Measurements from ENCODE around the gene CLDN3. TPM values are rescaled to one million over a fixed set of nuclear protein-coding genes. Genes with fewer than 3 reads are reported as not detected.
"Not testable (repeated sequence)": the region's sequence is repeated elsewhere in the genome, so short reads cannot be mapped to it uniquely, and the experiment has no call there.

The CLDN3 gene
- polyA plus RNA-seq, 1 donor from 2014 or later, result not detected

DNA sequence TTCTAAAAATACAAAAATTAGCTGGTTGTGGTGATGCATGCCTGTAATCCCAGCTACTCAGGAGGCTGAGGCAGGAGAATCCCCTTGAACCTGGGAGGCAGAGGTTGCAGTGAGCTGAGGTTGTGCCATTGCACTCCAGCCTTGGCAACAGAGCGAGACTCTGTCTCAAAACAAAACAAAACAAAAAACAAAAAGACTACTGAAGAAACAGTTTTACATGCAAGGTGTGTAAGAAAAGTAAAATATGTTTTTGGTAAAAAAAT, 17.6 kb upstream of the CLDN3 start:
- H3K4me3 Mint-ChIP-seq, H3K4me1 Mint-ChIP-seq, H3K27me3 Mint-ChIP-seq, H3K9me3 Mint-ChIP-seq, H3K27ac Mint-ChIP-seq, H3K36me3 Mint-ChIP-seq: not testable (repeated sequence)

DNA sequence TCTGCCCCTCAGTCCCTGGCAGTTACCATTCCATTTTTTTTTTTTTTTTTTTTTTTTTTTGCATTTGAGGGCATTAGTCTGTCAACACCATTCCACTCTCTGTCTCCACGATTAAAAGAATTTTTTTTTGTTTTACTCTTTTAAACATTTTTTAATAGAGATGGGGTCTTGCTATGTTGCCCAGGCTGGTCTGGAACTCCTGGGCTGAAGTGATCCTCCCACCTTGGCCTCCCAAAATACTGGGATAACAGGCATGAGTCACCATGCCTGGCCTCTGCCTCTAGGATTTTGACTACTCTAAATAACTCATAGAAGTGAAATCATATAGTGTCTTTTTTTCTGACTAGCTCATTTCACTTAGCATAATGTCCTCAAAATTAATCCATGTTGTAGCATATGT, 16.5 kb upstream of the CLDN3 start:
- peaks cover 0 to 10% (median 0%) of the 10 kb centered on the region in 3 donors for H3K9me3 Mint-ChIP-seq
- no peak overlapping the region for H3K27ac Mint-ChIP-seq
- H3K4me3 Mint-ChIP-seq, result no peak overlapping the region
- H3K36me3 Mint-ChIP-seq, result peaks cover 2% of the 10 kb centered on the region
- H3K27me3 Mint-ChIP-seq, result no peaks in the 10 kb centered on the region
- no peaks in the 10 kb centered on the region for H3K4me1 Mint-ChIP-seq

DNA sequence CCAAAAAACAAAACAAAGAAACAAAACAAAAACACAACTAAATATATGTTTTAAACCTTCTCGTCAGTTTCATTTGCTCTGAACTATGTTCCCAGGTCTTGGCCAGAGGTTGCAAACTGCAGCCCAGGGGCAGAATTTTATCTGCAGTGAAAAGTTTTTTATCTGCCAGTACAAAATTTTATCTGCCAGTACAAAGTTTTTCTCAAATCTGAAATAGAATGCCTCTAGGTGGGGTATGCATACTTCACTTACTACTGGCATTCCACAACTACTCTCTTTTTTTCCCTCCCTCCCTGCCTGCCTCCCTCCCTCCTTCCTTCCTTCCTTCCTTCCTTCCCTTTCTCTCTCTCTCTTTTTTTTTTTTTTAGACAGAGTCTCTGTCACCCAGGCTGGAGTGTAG, 9.4 kb upstream of the CLDN3 start:
- Mint-ChIP-seq H3K36me3 (peaks cover 2% of the 10 kb centered on the region), H3K27me3 (peaks cover 1% of the 10 kb centered on the region), H3K9me3 (peaks cover 3 to 8% (median 4%) of the 10 kb centered on the region in 3 donors), H3K4me1 (no peaks in the 10 kb centered on the region), H3K27ac (no peak overlapping the region), H3K4me3 (no peak overlapping the region)

DNA sequence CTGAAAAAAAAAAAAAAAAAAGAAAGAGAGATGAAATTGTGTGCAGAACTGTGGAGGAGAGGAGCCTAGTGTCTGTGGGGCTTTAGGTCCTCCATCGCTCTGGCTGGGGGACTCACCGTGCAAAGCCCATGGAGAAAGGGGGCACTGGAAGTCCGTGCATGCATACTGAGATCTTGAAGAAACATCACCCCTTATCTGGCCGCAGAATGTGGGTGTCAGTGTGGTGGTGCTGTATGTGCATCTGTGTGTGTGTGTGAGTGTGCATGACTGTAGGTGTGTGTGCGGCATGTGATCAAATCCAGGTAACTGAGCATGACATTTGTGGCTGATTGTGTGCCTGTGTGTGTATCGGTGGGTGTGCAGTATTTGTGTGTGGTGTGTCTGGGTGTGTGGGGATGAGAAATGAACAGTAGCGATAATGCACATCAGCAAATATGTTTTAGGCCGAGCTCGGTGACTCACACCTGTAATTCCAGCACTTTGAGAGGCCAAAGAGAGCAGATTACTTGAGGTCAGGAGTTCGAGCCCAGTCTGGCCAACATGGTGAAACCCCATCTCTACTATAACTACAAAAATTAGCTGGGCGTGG, 8.8 kb upstream of the CLDN3 start:
- H3K9me3 Mint-ChIP-seq, result peaks cover 3 to 8% (median 4%) of the 10 kb centered on the region in 3 donors
- H3K27me3 Mint-ChIP-seq, result peaks cover 3% of the 10 kb centered on the region
- no peak overlapping the region for H3K27ac Mint-ChIP-seq
- H3K4me3 Mint-ChIP-seq, result no peak overlapping the region
- no peaks in the 10 kb centered on the region for H3K4me1 Mint-ChIP-seq
- peaks cover 2% of the 10 kb centered on the region for H3K36me3 Mint-ChIP-seq

DNA sequence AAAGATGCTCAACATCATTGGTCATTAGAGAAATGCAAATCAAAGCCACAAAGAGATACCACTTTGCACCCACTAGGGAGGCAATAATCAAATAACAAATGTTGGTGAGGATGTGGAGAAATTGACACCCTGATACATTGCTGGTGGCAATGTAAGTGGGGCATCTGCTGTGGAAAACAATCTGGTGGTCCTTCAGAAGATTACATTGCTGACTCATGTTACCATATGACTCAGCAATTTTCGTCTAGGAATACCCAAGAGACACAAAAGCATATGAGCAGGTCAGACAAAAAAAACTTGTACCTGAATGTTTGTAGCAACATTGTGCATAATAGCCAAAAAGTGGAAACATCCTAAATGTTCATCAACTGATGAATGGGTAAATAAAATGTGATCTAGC, 4.9 kb upstream of the CLDN3 start:
- H3K36me3 Mint-ChIP-seq, result no peaks in the 10 kb centered on the region
- peaks cover 14% of the 10 kb centered on the region for H3K27me3 Mint-ChIP-seq
- H3K4me1 Mint-ChIP-seq, result peaks cover 0 to 2% (median 0%) of the 10 kb centered on the region in 3 donors
- H3K27ac Mint-ChIP-seq, result no peak overlapping the region
- peaks cover 0 to 3% (median 0%) of the 10 kb centered on the region in 3 donors for H3K9me3 Mint-ChIP-seq
- no peak overlapping the region for H3K4me3 Mint-ChIP-seq

DNA sequence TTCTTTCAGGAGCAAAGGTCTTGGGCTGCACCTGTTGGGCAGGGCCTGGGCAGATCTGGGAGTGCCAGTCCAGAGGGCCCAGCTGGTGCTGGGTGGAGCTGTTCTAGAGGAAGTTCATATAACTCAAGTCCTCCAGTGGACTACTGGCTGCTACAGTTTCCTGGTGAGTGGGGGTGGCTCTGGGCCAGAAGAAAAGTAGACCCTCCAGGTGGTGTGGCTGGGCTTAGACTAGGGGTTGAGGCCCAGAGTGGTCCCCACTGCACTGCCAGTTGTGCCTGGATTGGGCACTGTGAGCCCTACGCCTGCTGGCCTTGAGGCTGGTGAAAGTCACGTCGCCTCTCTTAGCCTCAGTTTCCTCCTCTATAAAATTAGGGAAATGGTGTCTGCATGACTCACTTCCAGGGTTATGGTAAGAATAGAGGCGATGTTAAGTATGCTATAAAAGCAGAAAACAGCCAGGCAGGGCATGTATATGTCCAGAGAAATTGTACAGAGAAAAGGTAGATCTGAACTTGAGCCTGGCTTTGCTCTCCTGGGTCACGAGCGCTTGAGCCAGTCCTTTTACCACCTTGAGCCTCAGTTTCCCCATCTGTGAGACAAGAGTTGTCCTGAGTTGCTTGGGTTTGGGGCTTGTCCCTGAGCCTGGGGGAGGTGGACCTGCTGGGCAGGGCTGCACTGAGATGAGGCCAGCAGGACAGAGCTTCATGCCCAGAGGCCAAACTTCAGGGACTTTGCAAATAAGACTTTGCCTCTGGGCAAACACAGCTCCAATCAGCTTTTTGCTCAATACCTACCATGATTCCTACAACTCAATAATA, 3.8 kb upstream of the CLDN3 start:
- no peaks in the 10 kb centered on the region for H3K36me3 Mint-ChIP-seq
- H3K27ac Mint-ChIP-seq, result no peak overlapping the region
- peaks cover 0 to 2% (median 0%) of the 10 kb centered on the region in 3 donors for H3K4me1 Mint-ChIP-seq
- H3K4me3 Mint-ChIP-seq, result peak overlapping the region in 1 of 4 donors; percentile 39
- peaks cover 0 to 3% (median 0%) of the 10 kb centered on the region in 3 donors for H3K9me3 Mint-ChIP-seq
- peaks cover 15% of the 10 kb centered on the region for H3K27me3 Mint-ChIP-seq

DNA sequence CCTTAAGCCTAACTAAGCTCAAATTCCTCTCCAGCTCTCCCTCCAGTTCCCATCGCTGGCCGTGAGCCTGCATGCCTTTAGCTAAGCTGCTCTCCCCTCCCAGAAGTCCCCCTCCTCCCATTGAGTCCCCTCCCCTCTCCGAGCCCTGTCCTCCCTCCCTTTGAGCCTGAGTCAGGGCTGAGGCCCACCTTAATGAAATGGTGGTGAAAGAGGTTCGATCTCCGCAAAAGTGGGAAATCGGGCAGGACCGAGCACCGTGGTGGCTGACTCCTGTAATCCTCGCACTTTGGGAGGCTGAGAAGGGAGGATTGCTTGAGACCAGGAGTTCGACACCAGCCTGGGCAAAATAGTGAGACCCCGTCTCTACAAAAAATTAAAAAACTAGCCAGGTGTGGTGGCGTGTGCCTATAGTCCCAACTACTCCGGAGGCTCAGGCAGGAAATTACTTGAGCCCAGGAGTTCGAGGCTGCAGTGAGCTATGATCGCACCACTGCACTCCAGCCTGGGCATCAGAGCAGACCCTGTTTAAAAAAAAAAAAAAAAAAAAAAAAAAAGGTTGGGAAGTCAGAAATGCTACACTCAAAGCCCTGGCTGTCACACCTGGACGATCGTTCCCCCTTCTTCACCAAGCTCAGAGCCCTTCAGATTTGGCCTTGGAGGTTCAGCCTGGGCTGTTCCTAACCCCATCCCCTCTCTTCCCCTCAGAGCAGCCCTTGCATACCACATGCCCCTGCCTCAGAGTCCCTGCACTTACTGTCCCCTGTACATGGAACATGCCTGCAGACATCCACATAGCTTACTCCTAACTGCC, 995 bp upstream of the CLDN3 start:
- peak overlapping the region; percentile 22 to 77 (median 37) for H3K4me3 Mint-ChIP-seq
- H3K4me1 Mint-ChIP-seq, result peaks cover 0 to 2% (median 0%) of the 10 kb centered on the region in 3 donors
- H3K9me3 Mint-ChIP-seq, result peaks cover 0 to 5% (median 3%) of the 10 kb centered on the region in 3 donors
- H3K36me3 Mint-ChIP-seq, result peaks cover 4% of the 10 kb centered on the region
- peaks cover 23% of the 10 kb centered on the region for H3K27me3 Mint-ChIP-seq
- H3K27ac Mint-ChIP-seq, result no peak overlapping the region

DNA sequence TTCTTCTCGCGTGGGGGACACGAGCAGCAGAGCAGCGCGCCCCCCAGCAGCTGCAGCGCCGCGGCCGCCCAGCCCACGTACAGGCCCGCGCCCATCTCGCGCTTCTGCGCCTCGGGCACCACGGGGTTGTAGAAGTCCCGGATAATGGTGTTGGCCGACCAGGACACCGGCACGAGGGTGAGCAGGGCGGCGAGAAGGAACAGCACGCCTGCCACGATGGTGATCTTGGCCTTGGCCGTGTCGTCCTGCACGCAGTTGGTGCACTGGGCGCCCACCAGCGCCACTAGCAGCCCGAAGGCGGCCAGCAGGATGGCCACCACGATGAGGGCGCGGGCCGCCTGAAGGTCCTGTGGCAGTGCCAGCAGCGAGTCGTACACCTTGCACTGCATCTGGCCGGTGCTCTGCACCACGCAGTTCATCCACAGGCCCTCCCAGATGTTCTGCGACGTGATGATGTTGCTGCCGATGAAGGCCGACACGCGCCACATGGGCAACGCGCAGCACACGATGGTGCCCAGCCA, 529 bp downstream of the CLDN3 start:
- Mint-ChIP-seq H3K4me3 (no peak overlapping the region), H3K36me3 (peaks cover 4% of the 10 kb centered on the region), H3K9me3 (peaks cover 0 to 5% (median 3%) of the 10 kb centered on the region in 3 donors), H3K27ac (no peak overlapping the region), H3K4me1 (peaks cover 0 to 2% (median 0%) of the 10 kb centered on the region in 3 donors), H3K27me3 (peaks cover 23% of the 10 kb centered on the region)

DNA sequence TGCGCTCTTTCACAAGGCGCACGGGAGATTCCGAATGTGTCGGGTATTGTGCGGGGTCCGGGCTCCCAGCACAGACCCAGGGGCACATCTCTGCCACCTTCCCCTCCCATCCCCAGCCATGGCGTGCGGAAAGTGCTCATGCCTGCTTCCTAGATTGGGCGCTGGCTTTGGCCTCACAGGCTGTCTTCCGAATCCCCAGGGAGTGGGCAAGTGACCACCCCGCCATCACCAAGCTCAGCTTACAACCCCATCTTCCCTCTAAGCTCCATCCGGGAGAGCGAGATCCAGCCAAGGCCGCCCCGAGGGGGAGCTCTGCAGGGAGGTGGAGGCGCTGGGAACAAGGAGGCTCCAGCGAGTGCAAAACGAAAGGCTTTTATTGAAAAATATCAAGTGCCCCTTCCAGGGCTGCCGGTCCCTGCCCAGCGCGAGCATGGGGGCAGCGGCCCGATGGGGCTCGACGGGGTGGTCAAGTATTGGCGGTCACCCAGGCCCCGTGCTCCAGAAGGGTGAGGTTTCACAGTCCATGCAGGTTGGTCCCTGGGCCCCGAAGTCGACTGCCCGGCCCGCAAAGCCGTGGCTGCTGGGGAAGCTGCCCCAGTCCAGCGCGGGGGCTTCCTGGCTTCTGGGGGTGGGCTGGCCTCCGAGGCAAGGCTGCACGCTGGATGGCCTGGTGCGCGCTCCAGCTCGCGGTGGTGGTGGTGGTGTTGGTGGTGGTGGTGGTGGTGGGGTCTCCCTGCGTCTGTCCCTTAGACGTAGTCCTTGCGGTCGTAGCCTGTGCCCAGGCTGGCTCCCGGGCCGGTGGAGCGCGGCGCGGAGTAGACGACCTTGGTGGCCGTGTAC, 1.2 kb downstream of the CLDN3 start:
- Mint-ChIP-seq H3K9me3 (peaks cover 0 to 5% (median 3%) of the 10 kb centered on the region in 3 donors), H3K4me1 (peaks cover 0 to 2% (median 0%) of the 10 kb centered on the region in 3 donors), H3K27ac (no peak overlapping the region), H3K27me3 (peaks cover 22% of the 10 kb centered on the region), H3K36me3 (peaks cover 4% of the 10 kb centered on the region), H3K4me3 (peak overlapping the region in 2 of 4 donors; percentile 8 to 49)

DNA sequence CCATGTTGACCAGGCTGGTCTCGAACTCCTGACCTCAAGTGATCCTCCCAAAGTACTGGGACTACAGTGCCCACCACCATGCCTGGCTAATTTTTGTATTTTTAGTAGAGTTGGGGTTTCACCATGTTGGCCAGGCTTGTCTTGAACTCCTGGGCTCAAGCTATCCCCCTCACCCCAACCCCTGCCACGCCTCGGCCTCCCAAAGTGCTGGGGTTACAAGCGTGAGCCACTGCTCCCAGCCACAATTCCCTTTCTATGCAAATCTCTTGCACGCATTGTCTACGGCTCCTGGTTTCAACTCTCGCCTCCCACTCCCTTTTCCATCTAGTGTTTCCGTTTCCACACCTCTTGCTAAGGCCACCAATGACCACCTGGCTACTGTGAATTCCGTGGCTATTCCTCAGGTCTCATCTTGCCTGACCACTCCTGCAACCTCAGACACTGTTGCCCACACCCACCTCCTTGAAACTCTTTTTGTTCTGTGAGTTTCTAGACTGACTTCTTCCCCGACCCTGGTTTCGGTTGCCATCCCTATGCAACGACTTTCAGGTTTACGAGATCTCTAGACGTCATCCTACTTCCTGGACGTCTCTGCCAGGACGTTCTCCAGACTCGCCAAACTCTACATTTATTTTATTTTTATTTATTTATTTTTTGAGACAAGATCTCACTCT, 3.4 kb downstream of the CLDN3 start:
- H3K27ac Mint-ChIP-seq, result no peak overlapping the region
- H3K36me3 Mint-ChIP-seq, result peaks cover 4% of the 10 kb centered on the region
- peaks cover 21% of the 10 kb centered on the region for H3K27me3 Mint-ChIP-seq
- peaks cover 0 to 2% (median 0%) of the 10 kb centered on the region in 3 donors for H3K4me1 Mint-ChIP-seq
- H3K4me3 Mint-ChIP-seq, result no peak overlapping the region
- H3K9me3 Mint-ChIP-seq, result peaks cover 0 to 3% (median 3%) of the 10 kb centered on the region in 3 donors

DNA sequence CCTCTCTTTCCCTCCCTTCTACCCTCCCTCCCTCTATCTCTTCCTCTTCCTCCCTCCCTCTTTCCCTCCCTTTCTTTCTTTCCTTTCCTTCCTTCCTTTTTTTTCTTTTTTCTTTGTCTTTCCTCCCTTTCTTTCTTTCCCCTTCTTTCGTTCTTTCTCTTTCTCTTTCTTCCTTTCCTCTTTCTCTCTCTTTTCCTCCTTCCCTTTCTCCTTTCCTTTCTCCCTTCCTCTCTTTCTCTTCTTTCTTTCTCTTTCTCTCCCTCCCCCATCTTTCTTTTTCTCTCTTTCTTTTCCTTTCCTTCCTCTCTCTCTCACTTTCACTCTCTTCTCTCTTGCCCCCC, 7.4 kb downstream of the CLDN3 start:
- H3K4me1 Mint-ChIP-seq, result no peaks in the 10 kb centered on the region
- peaks cover 5% of the 10 kb centered on the region for H3K27me3 Mint-ChIP-seq
- H3K4me3 Mint-ChIP-seq, result no peak overlapping the region
- H3K36me3 Mint-ChIP-seq, result peaks cover 4% of the 10 kb centered on the region
- peaks cover 0 to 2% (median under 1%) of the 10 kb centered on the region in 3 donors for H3K9me3 Mint-ChIP-seq
- H3K27ac Mint-ChIP-seq, result no peak overlapping the region

DNA sequence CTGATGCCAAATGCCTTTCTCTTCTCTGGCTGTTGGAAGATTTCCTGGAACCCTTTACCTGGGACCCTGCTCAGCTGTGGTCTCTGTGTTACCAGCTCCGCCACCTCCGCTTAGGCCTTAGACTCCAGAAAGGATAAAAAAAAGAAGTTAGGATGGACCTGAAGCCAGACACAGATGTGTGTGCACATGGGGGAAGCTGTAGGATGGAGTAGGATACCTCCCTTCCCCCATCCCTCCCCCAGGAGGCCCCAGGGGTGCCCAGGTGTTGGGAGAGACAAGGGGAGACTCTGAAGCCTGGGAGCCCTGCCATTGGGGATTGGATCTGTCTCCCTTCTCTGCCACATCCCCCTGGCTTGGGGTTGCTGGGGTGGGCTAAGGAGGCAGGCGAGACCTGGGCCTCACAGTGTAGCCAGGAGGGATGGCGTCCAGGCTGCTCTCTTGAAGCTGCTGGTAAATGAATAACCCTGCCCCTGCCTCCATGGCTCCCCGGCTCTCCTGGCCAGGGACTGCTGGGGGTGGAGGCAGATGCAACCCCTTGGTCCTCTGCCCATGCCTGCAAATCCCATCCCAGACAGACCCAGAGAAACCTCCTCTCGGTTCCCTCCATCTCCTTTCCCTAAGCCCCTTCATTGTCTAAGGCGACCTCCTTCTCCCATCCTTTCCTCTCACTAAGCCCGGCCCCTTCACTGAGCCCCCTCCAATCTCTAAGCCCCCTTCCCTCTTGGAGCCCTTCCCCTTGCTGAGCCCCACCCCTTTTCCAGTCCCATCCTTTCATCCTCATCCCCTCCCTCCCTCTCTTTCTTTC, 8.0 kb downstream of the CLDN3 start:
- Mint-ChIP-seq H3K4me1 (no peaks in the 10 kb centered on the region), H3K4me3 (no peak overlapping the region), H3K9me3 (no peaks in the 10 kb centered on the region), H3K27me3 (peaks cover 4% of the 10 kb centered on the region), H3K27ac (no peak overlapping the region), H3K36me3 (peaks cover 4% of the 10 kb centered on the region)

DNA sequence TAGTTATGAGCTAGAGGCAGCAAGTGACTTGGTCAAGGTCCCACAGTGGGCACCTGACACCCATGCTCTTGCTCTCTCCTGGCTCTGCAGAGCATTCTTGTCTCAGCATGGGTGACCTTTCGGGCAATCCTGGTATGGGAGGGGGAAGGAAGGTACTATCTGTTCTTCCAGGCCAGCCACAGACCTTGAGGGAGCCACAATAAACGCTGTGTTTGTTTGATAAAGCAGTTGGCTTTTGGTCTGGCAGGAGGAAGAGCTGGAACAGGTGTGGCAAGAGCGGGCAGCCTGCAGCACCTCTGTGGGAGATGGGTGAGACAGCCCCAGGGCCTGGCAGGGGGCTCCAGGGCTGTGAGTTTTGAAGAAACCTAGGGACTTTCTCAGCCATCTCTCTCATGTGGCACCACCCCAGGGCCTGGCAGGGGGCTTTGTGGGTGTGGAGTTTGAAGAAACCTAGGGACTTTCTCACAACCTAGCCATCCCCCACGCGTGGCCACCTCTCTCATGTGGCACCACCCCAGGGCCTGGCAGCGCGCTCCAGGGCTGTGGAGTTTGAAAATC, 11.4 kb downstream of the CLDN3 start:
- no peaks in the 10 kb centered on the region for H3K9me3 Mint-ChIP-seq
- H3K27ac Mint-ChIP-seq, result no peak overlapping the region
- H3K36me3 Mint-ChIP-seq, result no peaks in the 10 kb centered on the region
- no peaks in the 10 kb centered on the region for H3K4me1 Mint-ChIP-seq
- H3K4me3 Mint-ChIP-seq, result no peak overlapping the region
- H3K27me3 Mint-ChIP-seq, result peaks cover 4% of the 10 kb centered on the region
